DND-41 (cell line): Measurements from ENCODE around the gene SETX.

Source experiments
- EZH2 ChIP-seq: IDR thresholded peaks from 3 replicates; pipeline ENCODE4 v1.6.1; 2012; ENCODE audit warnings: borderline replicate concordance, low read depth, mild to moderate bottlenecking, moderate library complexity, low read length, inconsistent platforms; ENCODE audit not compliant: severe bottlenecking
- TF ChIP-seq, protein P1 (sequence below): IDR thresholded peaks from 2 replicates; pipeline ENCODE4 v1.5.1; 2012; ENCODE audit warnings: borderline replicate concordance, low read length, moderate library complexity, mild to moderate bottlenecking; ENCODE audit not compliant: poor library complexity, severe bottlenecking; ENCODE audit errors: extremely low read depth

DNA sequence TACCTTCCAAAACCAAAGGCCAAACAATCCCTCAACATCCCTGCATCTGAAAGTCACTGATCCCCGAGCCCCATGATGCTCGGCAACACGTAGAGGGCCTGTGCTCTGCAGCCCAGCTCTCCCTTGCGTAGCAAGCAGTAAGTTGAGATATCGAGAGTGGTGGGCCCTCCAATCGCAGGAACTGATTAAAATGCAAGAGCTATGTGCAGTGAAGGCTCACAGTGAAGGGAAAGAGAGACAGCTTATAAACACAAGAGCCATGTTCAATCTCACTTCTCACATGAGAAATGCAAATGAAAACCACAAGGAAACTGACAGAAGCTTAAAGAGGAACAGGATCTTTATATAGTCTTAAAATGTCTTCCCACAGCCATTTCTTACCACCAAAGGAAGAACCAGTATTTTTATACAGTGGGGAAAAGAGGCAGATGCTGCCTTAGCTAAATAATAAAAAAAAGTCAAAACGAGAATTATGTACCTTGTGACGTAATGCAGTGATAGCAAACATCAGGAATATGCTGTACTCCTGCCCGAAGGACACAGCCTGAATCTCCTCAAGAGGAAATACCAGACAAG lies 27.3 kb upstream of the SETX start:
- TF ChIP-seq, protein P1, sequence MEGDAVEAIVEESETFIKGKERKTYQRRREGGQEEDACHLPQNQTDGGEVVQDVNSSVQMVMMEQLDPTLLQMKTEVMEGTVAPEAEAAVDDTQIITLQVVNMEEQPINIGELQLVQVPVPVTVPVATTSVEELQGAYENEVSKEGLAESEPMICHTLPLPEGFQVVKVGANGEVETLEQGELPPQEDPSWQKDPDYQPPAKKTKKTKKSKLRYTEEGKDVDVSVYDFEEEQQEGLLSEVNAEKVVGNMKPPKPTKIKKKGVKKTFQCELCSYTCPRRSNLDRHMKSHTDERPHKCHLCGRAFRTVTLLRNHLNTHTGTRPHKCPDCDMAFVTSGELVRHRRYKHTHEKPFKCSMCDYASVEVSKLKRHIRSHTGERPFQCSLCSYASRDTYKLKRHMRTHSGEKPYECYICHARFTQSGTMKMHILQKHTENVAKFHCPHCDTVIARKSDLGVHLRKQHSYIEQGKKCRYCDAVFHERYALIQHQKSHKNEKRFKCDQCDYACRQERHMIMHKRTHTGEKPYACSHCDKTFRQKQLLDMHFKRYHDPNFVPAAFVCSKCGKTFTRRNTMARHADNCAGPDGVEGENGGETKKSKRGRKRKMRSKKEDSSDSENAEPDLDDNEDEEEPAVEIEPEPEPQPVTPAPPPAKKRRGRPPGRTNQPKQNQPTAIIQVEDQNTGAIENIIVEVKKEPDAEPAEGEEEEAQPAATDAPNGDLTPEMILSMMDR, result no peak
- TF ChIP-seq EZH2, result no peak
